Fibroblast of lung (primary cell): ENCODE results near the gene SYTL1. TPM values are rescaled to one million over a fixed set of nuclear protein-coding genes. Genes with fewer than 3 reads are reported as not detected.

Source experiments
- DNase-seq, 2 donors: peaks; one replicate each; pipeline versions ENCODE4 v3.0.0 to v3.0.0-alpha.2; 2010; ENCODE audit warnings: low read depth in 2 of 2
- H2AFZ ChIP-seq: 2 replicates; pipeline ENCODE4 v1.5.1; 2012; ENCODE audit warnings: low read length, control low read depth, inconsistent platforms
- H3K27ac ChIP-seq: 2 replicates; pipeline ENCODE4 v1.5.1; 2011; ENCODE audit warnings: low read length, control low read depth; ENCODE audit not compliant: insufficient read depth
- H3K27me3 ChIP-seq: 2 replicates; pipeline ENCODE4 v1.5.1; 2011; ENCODE audit warnings: mild to moderate bottlenecking, low read length; ENCODE audit not compliant: control insufficient read depth, insufficient read depth
- H3K36me3 ChIP-seq: 2 replicates; pipeline ENCODE4 v1.5.1; 2011; ENCODE audit warnings: low read length; ENCODE audit not compliant: control insufficient read depth, insufficient read depth
- H3K4me1 ChIP-seq: 2 replicates; pipeline ENCODE4 v1.5.1; 2011; ENCODE audit warnings: low read length; ENCODE audit not compliant: control insufficient read depth, insufficient read depth; ENCODE audit errors: extremely low read depth
- H3K4me2 ChIP-seq: 2 replicates; pipeline ENCODE4 v1.5.1; 2011; ENCODE audit warnings: low read length, control low read depth; ENCODE audit not compliant: insufficient read depth; ENCODE audit errors: extremely low read depth
- H3K4me3 ChIP-seq, 4 experiments: fragments of 200-600 bp in 1 of 4; sonication (generic) in 1 of 4; replicated peaks in 1 of 4; 2 replicates each; pipeline ENCODE4 v1.5.1; 2011 to 2016; ENCODE audit warnings: low read length in 4 of 4, low read depth in 3 of 4, mild to moderate bottlenecking in 3 of 4, control low read depth in 2 of 4, inconsistent platforms in 1 of 4, mixed read lengths in 1 of 4; ENCODE audit not compliant: insufficient read depth in 1 of 4; ENCODE audit errors: control extremely low read depth in 1 of 4
- H3K79me2 ChIP-seq: 2 replicates; pipeline ENCODE4 v1.5.1; 2012; ENCODE audit warnings: mild to moderate bottlenecking, low read length, inconsistent platforms; ENCODE audit not compliant: control insufficient read depth, insufficient read depth
- H3K9ac ChIP-seq: 2 replicates; pipeline ENCODE4 v1.5.1; 2011; ENCODE audit warnings: mild to moderate bottlenecking, low read length, control low read depth; ENCODE audit not compliant: insufficient read depth
- H3K9me3 ChIP-seq: 2 replicates; pipeline ENCODE4 v1.5.1; 2012; ENCODE audit warnings: low read depth, low read length; ENCODE audit not compliant: control insufficient read depth, insufficient read depth
- H4K20me1 ChIP-seq: 2 replicates; pipeline ENCODE4 v1.5.1; 2011; ENCODE audit warnings: low read length; ENCODE audit not compliant: control insufficient read depth, insufficient read depth; ENCODE audit errors: extremely low read depth
- CTCF ChIP-seq, 2 donors: IDR thresholded peaks in 1 of 2; conservative IDR thresholded peaks in 1 of 2; 1 replicate in 1 of 2; 2 replicates in 1 of 2; pipeline ENCODE4 v1.5.1; 2011 to 2012; ENCODE audit warnings: low read length in 2 of 2, control low read depth in 1 of 2, inconsistent platforms in 1 of 2, low read depth in 1 of 2, mild to moderate bottlenecking in 1 of 2
- EZH2 ChIP-seq: IDR thresholded peaks from 2 replicates; pipeline ENCODE4 v1.5.1; 2012; ENCODE audit warnings: low read length, control low read depth, mild to moderate bottlenecking; ENCODE audit errors: missing control alignments
- polyA plus RNA-seq, 2 donors: library from polyadenylated mRNA; depleted of rRNA in 1 of 2; stranded (reverse) in 1 of 2; unstranded in 1 of 2; fragments of >200 nt; gene quantifications; 2 replicates each; pipeline ENCODE4 v1.2.1, GENCODE V29; 2011 to 2012; ENCODE audit warnings: missing spikeins in 1 of 2
- total RNA-seq: library from RNA; depleted of rRNA; stranded (reverse); fragments of >200 nt; gene quantifications from 2 replicates; pipeline ENCODE4 v1.2.1, GENCODE V29; 2014

Gene SYTL1
- total and polyA plus RNA-seq, 2 donors (not counting 1 experiment from before 2014, with no cell fraction given) = 0.02 to 0.17 TPM

- no peak overlapping the region for H3K4me3 ChIP-seq
- H3K4me2 ChIP-seq = no peak overlapping the region
- no peak for TF ChIP-seq EZH2
- TF ChIP-seq CTCF (conservative IDR thresholded peaks at IDR 0.05 in 1 of 2, IDR thresholded peaks at IDR 0.05 in 1 of 2; ENCODE audit: low read depth in 1 of 2, low read length in 2 of 2) = no peak
- H3K4me1 ChIP-seq = peaks cover 6% of the 10 kb centered on the region
- no peaks in the 10 kb centered on the region for H3K79me2 ChIP-seq
- H3K36me3 ChIP-seq = peaks cover 25% of the 10 kb centered on the region
- H3K9me3 ChIP-seq = no peaks in the 10 kb centered on the region
- DNase-seq = no peak
- H4K20me1 ChIP-seq = no peaks in the 10 kb centered on the region
- no peak overlapping the region for H2AFZ ChIP-seq
- H3K27ac ChIP-seq = no peak overlapping the region
- H3K9ac ChIP-seq = no peak overlapping the region
- no peaks in the 10 kb centered on the region for H3K27me3 ChIP-seq
Measured at GRCh38 chr1:27336756-27337155, 5.1 kb upstream of the SYTL1 start.

- no peaks in the 10 kb centered on the region for H3K79me2 ChIP-seq
- no peak overlapping the region for H3K4me2 ChIP-seq
- peaks cover 8% of the 10 kb centered on the region for H3K4me1 ChIP-seq
- H3K4me3 ChIP-seq = no peak overlapping the region
- H3K27me3 ChIP-seq = no peaks in the 10 kb centered on the region
- no peak overlapping the region for H3K27ac ChIP-seq
- no peaks in the 10 kb centered on the region for H3K9me3 ChIP-seq
- H3K9ac ChIP-seq = no peak overlapping the region
- no peaks in the 10 kb centered on the region for H4K20me1 ChIP-seq
- TF ChIP-seq CTCF (conservative IDR thresholded peaks at IDR 0.05 in 1 of 2, IDR thresholded peaks at IDR 0.05 in 1 of 2; ENCODE audit: low read depth in 1 of 2, low read length in 2 of 2) = no peak
- TF ChIP-seq EZH2 = no peak
- peaks cover 16% of the 10 kb centered on the region for H3K36me3 ChIP-seq
- H2AFZ ChIP-seq = no peak overlapping the region
- DNase-seq = no peak
Measured at GRCh38 chr1:27338751-27339150, 3.1 kb upstream of the SYTL1 start.

- Histone ChIP-seq H3K4me3 (no peak overlapping the region), H3K36me3 (peaks cover 12% of the 10 kb centered on the region), H3K9ac (no peak overlapping the region), H3K27me3 (no peaks in the 10 kb centered on the region), H2AFZ (no peak overlapping the region), H3K9me3 (no peaks in the 10 kb centered on the region), H4K20me1 (no peaks in the 10 kb centered on the region), H3K79me2 (no peaks in the 10 kb centered on the region), H3K4me2 (no peak overlapping the region), H3K4me1 (peaks cover 8% of the 10 kb centered on the region), H3K27ac (no peak overlapping the region)
- no peak for DNase-seq
- no peak for TF ChIP-seq CTCF (conservative IDR thresholded peaks at IDR 0.05 in 1 of 2, IDR thresholded peaks at IDR 0.05 in 1 of 2; ENCODE audit: low read depth in 1 of 2, low read length in 2 of 2)
Measured at GRCh38 chr1:27339213-27339612, 2.6 kb upstream of the SYTL1 start.
